ENCODE data around the gene SEMA4C.
"Not testable (repeated sequence)": the region's sequence is repeated elsewhere in the genome, so short reads cannot be mapped to it uniquely, and the experiment has no call there.

DNA sequence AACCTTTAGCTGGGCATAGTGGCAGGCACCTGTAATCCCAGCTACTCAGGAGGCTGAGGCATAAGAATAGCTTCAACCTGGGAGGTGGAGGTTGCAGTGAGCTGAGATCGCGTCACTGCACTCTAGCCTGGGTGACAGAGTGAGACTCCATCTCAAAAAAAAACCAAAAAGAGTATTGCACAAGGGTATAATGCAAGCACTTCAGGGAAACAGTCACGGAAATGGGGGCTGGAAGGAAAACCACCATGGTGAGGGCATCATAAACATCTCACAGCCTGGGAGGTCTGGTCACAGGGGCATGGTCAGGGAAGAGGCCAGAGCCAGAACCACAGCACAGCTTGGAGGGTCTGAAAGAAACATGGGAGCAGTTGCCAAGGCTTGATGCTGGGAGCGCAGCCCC is 6.8 kb downstream of the SEMA4C start:
- TF ChIP-seq EP300 (IDR thresholded peaks at IDR 0.05); POLR2A (IDR thresholded peaks at IDR 0.05; ENCODE audit: low read length); CTCF (IDR thresholded peaks at IDR 0.05); KDM5A (IDR thresholded peaks at IDR 0.05); HDAC2 (IDR thresholded peaks at IDR 0.05); RNF2 (IDR thresholded peaks at IDR 0.05; ENCODE audit: borderline replicate concordance, low read depth); HMGXB4 (CRISPR knock-in tag; IDR thresholded peaks at IDR 0.05; ENCODE audit: borderline replicate concordance); BHLHE40 (IDR thresholded peaks at IDR 0.05; ENCODE audit: low read depth, low read length); PHF8 (IDR thresholded peaks at IDR 0.05; ENCODE audit: borderline replicate concordance, low read depth): not testable (repeated sequence)
- TF ChIP-seq, protein P1, sequence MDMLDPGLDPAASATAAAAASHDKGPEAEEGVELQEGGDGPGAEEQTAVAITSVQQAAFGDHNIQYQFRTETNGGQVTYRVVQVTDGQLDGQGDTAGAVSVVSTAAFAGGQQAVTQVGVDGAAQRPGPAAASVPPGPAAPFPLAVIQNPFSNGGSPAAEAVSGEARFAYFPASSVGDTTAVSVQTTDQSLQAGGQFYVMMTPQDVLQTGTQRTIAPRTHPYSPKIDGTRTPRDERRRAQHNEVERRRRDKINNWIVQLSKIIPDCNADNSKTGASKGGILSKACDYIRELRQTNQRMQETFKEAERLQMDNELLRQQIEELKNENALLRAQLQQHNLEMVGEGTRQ (IDR thresholded peaks at IDR 0.05) = not testable (repeated sequence)
